ENCODE data around the gene PCDHGA1. TPM values are rescaled to one million over a fixed set of nuclear protein-coding genes. Genes with fewer than 3 reads are reported as not detected.

Gene PCDHGA1
- total RNA-seq, 4 donors from 2014 or later, result 0.12 to 2.2 (median 0.59) TPM

- ATAC-seq (ENCODE audit: low FRiP score) (peak; percentile 11), DNase-seq (ENCODE audit: low spot score) (peak; percentile 93)
- TF ChIP-seq CTCF (IDR thresholded peaks at IDR 0.05), result peak in 2 of 3 donors; percentile 1 to 41
Measured at GRCh38 chr5:141512390-141512910, 182.1 kb downstream of the PCDHGA1 start.

- no peak for TF ChIP-seq CTCF (IDR thresholded peaks at IDR 0.05)
- peak; percentile 9 for ATAC-seq (ENCODE audit: low FRiP score)
- no peak for DNase-seq (ENCODE audit: low spot score)
Measured at GRCh38 chr5:141512911-141513626, 182.8 kb downstream of the PCDHGA1 start.

GRCh38 chr5:141513627-141514329 is 183.5 kb downstream of the PCDHGA1 start:
- ATAC-seq (ENCODE audit: low FRiP score), result peak; percentile 50
- peak; percentile 48 for DNase-seq (ENCODE audit: low spot score)
- no peak for TF ChIP-seq CTCF (IDR thresholded peaks at IDR 0.05)

DNA sequence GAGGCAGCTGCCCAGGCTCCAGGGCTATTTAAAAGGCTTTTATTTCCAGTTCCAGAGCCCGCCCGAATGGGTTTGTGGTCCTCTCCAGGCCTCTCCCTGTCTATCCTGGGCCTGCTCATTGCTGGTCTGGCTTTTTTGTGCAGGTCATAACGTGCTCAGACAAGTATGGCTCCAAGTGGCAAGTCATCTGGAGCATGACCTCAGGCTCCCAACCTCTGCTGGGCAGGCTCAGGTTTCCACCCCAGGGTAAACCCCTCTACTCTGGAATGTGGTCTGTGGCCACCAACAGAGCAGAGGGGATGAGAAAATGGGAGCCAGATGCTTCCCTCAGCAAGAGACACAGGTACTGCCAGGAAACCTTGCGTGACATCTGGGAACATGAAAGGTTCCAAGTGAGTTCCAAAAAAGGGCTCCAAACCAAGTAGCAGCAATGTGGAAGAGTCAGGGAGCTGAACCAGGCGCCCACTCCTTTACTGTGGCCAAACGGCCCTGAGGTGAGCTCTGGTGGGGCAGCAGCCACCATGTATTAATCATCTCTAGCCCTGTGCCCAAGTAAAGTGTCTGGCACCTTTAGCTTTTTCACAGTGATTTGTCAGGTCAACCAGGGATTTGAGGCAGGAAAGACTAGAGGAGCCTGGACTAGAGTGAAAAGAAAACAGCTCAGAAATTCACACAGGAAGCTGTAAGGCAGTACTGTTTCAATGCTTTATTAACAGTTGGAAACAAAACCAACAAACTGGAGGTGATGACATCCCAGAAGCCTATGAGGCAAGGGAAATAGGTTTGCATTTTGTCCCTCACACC is 184.2 kb downstream of the PCDHGA1 start:
- no peak for TF ChIP-seq CTCF (IDR thresholded peaks at IDR 0.05)
- ATAC-seq (ENCODE audit: low FRiP score), result peak; percentile 0
- DNase-seq (ENCODE audit: low spot score), result no peak

- ATAC-seq (ENCODE audit: low FRiP score), result no peak
- no peak for DNase-seq (ENCODE audit: low spot score)
- TF ChIP-seq CTCF (IDR thresholded peaks at IDR 0.05), result no peak
Measured at GRCh38 chr5:141515141-141515540, 184.8 kb downstream of the PCDHGA1 start.

DNA sequence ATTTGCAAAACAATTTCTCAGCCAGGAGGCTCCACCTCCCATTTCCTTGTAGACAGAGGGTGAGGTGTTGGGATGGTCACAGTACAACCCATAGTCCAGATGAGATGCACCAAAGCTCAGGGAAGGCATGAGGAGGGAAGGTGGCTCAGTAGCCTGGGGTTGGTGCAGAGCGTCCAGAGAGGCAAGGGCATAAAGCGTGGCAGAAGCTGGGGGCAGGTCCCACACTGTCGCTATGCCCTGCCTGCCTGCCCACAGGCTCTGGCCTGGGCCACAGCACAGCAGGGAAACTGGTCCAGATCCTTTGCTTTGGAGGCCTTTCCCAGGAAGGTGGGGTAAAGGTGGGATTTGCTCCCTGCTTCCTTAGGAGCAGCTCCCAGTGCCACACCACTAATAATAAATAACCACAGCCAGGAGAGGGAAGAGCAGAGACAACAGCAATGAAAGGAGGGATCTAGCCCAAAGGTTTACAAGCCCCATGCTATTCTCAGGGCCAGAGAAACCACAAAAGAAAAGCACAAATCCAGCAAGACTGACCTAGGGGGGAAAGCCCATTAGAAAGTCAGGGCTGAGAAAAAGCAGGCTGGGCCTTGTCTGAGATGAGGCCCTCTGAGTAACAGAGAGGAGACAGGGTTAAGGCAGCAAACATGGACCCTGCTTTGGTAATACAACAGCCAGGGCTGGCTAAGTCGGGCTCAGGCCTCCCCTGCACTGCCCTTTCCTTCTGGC is 185.8 kb downstream of the PCDHGA1 start:
- no peak for ATAC-seq (ENCODE audit: low FRiP score)
- TF ChIP-seq CTCF (IDR thresholded peaks at IDR 0.05), result no peak
- DNase-seq (ENCODE audit: low spot score), result no peak

Measured in omental fat pad (tissue), 4 donors.